ENCODE data around the gene FLT3.
"Not testable (repeated sequence)": the region's sequence is repeated elsewhere in the genome, so short reads cannot be mapped to it uniquely, and the experiment has no call there.

The FLT3 gene

GRCh38 chr13:28043224-28043623, 57.2 kb downstream of the FLT3 start:
- no peak for DNase-seq

GRCh38 chr13:28041501-28041900, 58.9 kb downstream of the FLT3 start:
- no peak for DNase-seq

GRCh38 chr13:28041031-28041461, 59.3 kb downstream of the FLT3 start:
- DNase-seq, result no peak

- DNase-seq, result no peak
Measured at GRCh38 chr13:28037399-28037798, 63.0 kb downstream of the FLT3 start.

- DNase-seq, result no peak
Measured at GRCh38 chr13:28035146-28035782, 65.1 kb downstream of the FLT3 start.

- DNase-seq, result no peak
Measured at GRCh38 chr13:28033894-28034655, 66.3 kb downstream of the FLT3 start.

- DNase-seq, result not testable (repeated sequence)
Measured at GRCh38 chr13:28032438-28032837, 67.9 kb downstream of the FLT3 start.

- DNase-seq, result no peak
Measured at GRCh38 chr13:28031896-28032288, 68.5 kb downstream of the FLT3 start.

GRCh38 chr13:28031220-28031895, 69.0 kb downstream of the FLT3 start:
- no peak for DNase-seq

GRCh38 chr13:28027607-28028364, 72.6 kb downstream of the FLT3 start:
- DNase-seq, result no peak

GRCh38 chr13:28027071-28027470, 73.3 kb downstream of the FLT3 start:
- no peak for DNase-seq

GRCh38 chr13:28026508-28026907, 73.9 kb downstream of the FLT3 start:
- DNase-seq, result no peak

GRCh38 chr13:28022848-28023518, 77.4 kb downstream of the FLT3 start:
- no peak for DNase-seq

GRCh38 chr13:28014301-28014700, 86.1 kb downstream of the FLT3 start:
- no peak for DNase-seq

GRCh38 chr13:28013482-28013881, 86.9 kb downstream of the FLT3 start:
- DNase-seq, result no peak

- no peak for DNase-seq
Measured at GRCh38 chr13:28012896-28013295, 87.5 kb downstream of the FLT3 start.

GRCh38 chr13:28012383-28012782, 88.0 kb downstream of the FLT3 start:
- DNase-seq, result no peak

- no peak for DNase-seq
Measured at GRCh38 chr13:28010046-28010445, 90.3 kb downstream of the FLT3 start.

GRCh38 chr13:28005016-28005415, 95.4 kb downstream of the FLT3 start:
- not testable (repeated sequence) for DNase-seq

- no peak for DNase-seq
Measured at GRCh38 chr13:28002886-28003698, 97.3 kb downstream of the FLT3 start.

GRCh38 chr13:28001837-28002473, 98.4 kb downstream of the FLT3 start:
- no peak for DNase-seq
